Vagina (tissue), 2 donors: Measurements from ENCODE around the gene ZNF423.

ENCODE experiments used
- CTCF ChIP-seq, 3 experiments: fragments of 450-650 bp in 2 of 3; fragments of 200-600 bp in 1 of 3; sonication (generic) in 1 of 3; IDR thresholded peaks; one replicate each; pipeline ENCODE4 v1.5.1; 2017 to 2019; ENCODE audit warnings: antibody characterized with exemption in 3 of 3, mild to moderate bottlenecking in 2 of 3, moderate library complexity in 2 of 3
- POLR2A ChIP-seq, 2 donors: fragments of 450-650 bp; IDR thresholded peaks; one replicate each; pipeline ENCODE4 v1.6.1; 2017; ENCODE audit warnings: antibody characterized with exemption in 2 of 2, mild to moderate bottlenecking in 2 of 2, moderate library complexity in 2 of 2
- POLR2AphosphoS5 ChIP-seq, 2 donors: sonication (generic); formaldehyde crosslinking; IDR thresholded peaks; one replicate each; pipeline ENCODE4 v1.9.0; 2017; ENCODE audit warnings: antibody characterized with exemption in 2 of 2, mild to moderate bottlenecking in 2 of 2, low read depth in 1 of 2; ENCODE audit not compliant: insufficient read depth in 1 of 2

- TF ChIP-seq CTCF (IDR thresholded peaks at IDR 0.05) (no peak), POLR2A (IDR thresholded peaks at IDR 0.05) (no peak), POLR2AphosphoS5 (IDR thresholded peaks at IDR 0.05; ENCODE audit: insufficient read depth in 1 of 2, low read depth in 1 of 2) (no peak)
Observed at GRCh38 chr16:49540836-49541235, 315.1 kb downstream of the ZNF423 start.
